Putamen (tissue), 1 donor: ENCODE measurements around the gene ZFP30.

Source experiments
- DNase-seq: peaks from one replicate; pipeline ENCODE4 v3.0.0-alpha.2; 2016; ENCODE audit warnings: low spot score

The ZFP30 gene

GRCh38 chr19:37564624-37565369 is 90.5 kb downstream of the ZFP30 start:
- no peak for DNase-seq
